Body of pancreas (tissue), 4 donors: ENCODE results near the gene SYCN. TPM values are rescaled to one million over a fixed set of nuclear protein-coding genes. Genes with fewer than 3 reads are reported as not detected.

Experiments
- ATAC-seq: fragments of 150-250 bp; one replicate; pipeline ENCODE4 v1.9.1; 2016
- DNase-seq, 4 donors: peaks; one replicate each; pipeline ENCODE4 v3.0.0-alpha.2; 2019
- H3K27ac ChIP-seq, 4 donors: fragments of 200-600 bp; sonication (generic); 1 replicate in 3 of 4; 2 replicates in 1 of 4; pipeline versions ENCODE4 v1.5.1 to v1.6.1; 2016 to 2019; ENCODE audit warnings: mild to moderate bottlenecking in 1 of 4, mixed read lengths in 1 of 4, moderate library complexity in 1 of 4
- H3K27me3 ChIP-seq, 2 donors: fragments of 200-600 bp; sonication (generic); one replicate each; pipeline ENCODE4 v1.6.0; 2016; ENCODE audit warnings: mild to moderate bottlenecking in 1 of 2
- H3K36me3 ChIP-seq, 2 donors: fragments of 200-600 bp; sonication (generic); replicated peaks in 1 of 2; 2 replicates each; pipeline ENCODE4 v1.5.1; 2016; ENCODE audit warnings: low read depth in 2 of 2; ENCODE audit not compliant: insufficient read depth in 1 of 2
- H3K4me1 ChIP-seq: fragments of 200-600 bp; sonication (generic); one replicate; pipeline ENCODE4 v1.6.0; 2016
- H3K4me3 ChIP-seq, 2 donors: fragments of 200-600 bp; sonication (generic); 1 replicate in 1 of 2; 2 replicates in 1 of 2; pipeline ENCODE4 v1.5.1; 2016 to 2019
- H3K9me3 ChIP-seq, 3 donors: fragments of 200-600 bp; sonication (generic); 1 replicate in 2 of 3; 2 replicates in 1 of 3; pipeline ENCODE4 v1.5.1; 2016
- CTCF ChIP-seq, 7 experiments: fragments of 450-650 bp in 4 of 7; fragments of 200-600 bp in 3 of 7; sonication (generic) in 3 of 7; IDR thresholded peaks; one replicate each; pipeline ENCODE4 v1.5.1; 2016 to 2019; ENCODE audit warnings: antibody characterized with exemption in 7 of 7
- POLR2A ChIP-seq, 3 donors: fragments of 450-650 bp; IDR thresholded peaks; one replicate each; pipeline ENCODE4 v1.6.1; 2016; ENCODE audit warnings: antibody characterized with exemption in 3 of 3, mild to moderate bottlenecking in 2 of 3
- whole genome bisulfite sequencing, 2 donors: methylation state at CpG; one replicate each; pipeline ENCODE4 v1.1.5; 2017; 5-methylcytosine and 5-hydroxymethylcytosine counted together
- intact Hi-C: fragments of 100-400 bp; cut with DNase I; formaldehyde crosslinking; loops from one replicate; pipeline ENCODE4 v1.15.1; 2023
- total RNA-seq, 2 donors: library from RNA; depleted of rRNA; stranded (reverse); fragments of >200 nt; gene quantifications; one replicate each; pipeline ENCODE4 v1.1.0, GENCODE V29; 2016

Gene SYCN
- total RNA-seq, 2 donors from 2014 or later = 2,614 to 5,793 TPM

DNA sequence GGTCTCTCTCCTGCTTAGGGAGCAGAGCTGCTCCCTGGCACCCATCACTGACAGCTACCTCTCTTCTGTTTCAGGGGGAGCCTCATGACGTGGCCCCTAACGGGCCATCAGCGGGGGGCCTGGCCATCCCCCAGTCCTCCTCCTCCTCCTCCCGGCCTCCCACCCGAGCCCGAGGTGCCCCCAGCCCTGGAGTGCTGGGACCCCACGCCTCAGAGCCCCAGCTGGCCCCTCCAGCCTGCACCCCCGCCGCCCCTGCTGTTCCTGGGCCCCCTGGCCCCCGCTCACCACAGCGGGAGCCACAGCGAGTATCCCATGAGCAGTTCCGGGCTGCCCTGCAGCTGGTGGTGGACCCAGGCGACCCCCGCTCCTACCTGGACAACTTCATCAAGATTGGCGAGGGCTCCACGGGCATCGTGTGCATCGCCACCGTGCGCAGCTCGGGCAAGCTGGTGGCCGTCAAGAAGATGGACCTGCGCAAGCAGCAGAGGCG, 30.5 kb downstream of the SYCN start:
- ATAC-seq = no peak
- no peak for DNase-seq
- 86 to 95% methylated on average over 14 to 25 of the region's 25 CpGs for WGBS, 2 donors
- intact Hi-C loops = no loop called here
- H3K4me3 ChIP-seq = no peak overlapping the region
- H3K27me3 ChIP-seq = no peaks in the 10 kb centered on the region
- TF ChIP-seq CTCF (IDR thresholded peaks at IDR 0.05) (no peak), POLR2A (IDR thresholded peaks at IDR 0.05) (no peak)
- no peak overlapping the region for H3K27ac ChIP-seq
- H3K4me1 ChIP-seq = peaks cover 2% of the 10 kb centered on the region
- H3K36me3 ChIP-seq = peaks cover 5 to 27% of the 10 kb centered on the region in 2 donors
- H3K9me3 ChIP-seq = no peaks in the 10 kb centered on the region

- no peak overlapping the region for H3K27ac ChIP-seq
- H3K4me3 ChIP-seq = no peak overlapping the region
- H3K36me3 ChIP-seq = peaks cover 3 to 23% of the 10 kb centered on the region in 2 donors
- intact Hi-C loops = no loop called here
- peaks cover 9% of the 10 kb centered on the region for H3K4me1 ChIP-seq
- 92 to 98% methylated on average over 10 to 45 of the region's 45 CpGs for WGBS, 2 donors
- no peak for DNase-seq
- no peak for ATAC-seq
- H3K27me3 ChIP-seq = no peaks in the 10 kb centered on the region
- TF ChIP-seq CTCF (IDR thresholded peaks at IDR 0.05) (no peak), POLR2A (IDR thresholded peaks at IDR 0.05) (no peak)
- no peaks in the 10 kb centered on the region for H3K9me3 ChIP-seq
Measured at GRCh38 chr19:39172700-39173501, 31.2 kb downstream of the SYCN start.

GRCh38 chr19:39171479-39172465, 32.3 kb downstream of the SYCN start:
- Histone ChIP-seq H3K36me3 (peaks cover 0 to 18% of the 10 kb centered on the region in 2 donors), H3K4me3 (no peak overlapping the region), H3K27ac (no peak overlapping the region), H3K4me1 (peaks cover 20% of the 10 kb centered on the region), H3K27me3 (no peaks in the 10 kb centered on the region), H3K9me3 (no peaks in the 10 kb centered on the region)
- DNase-seq (no peak), ATAC-seq (no peak)
- no peak for TF ChIP-seq CTCF (IDR thresholded peaks at IDR 0.05)
- no peak for TF ChIP-seq POLR2A (IDR thresholded peaks at IDR 0.05)
- 81 to 88% methylated on average over 13 to 27 of the region's 27 CpGs for WGBS, 2 donors
- intact Hi-C loops = no loop called here

GRCh38 chr19:39170386-39171231, 33.5 kb downstream of the SYCN start:
- no peaks in the 10 kb centered on the region for H3K27me3 ChIP-seq
- intact Hi-C loops = no loop called here
- H3K36me3 ChIP-seq = peaks cover 0 to 16% of the 10 kb centered on the region in 2 donors
- H3K4me3 ChIP-seq = no peak overlapping the region
- H3K9me3 ChIP-seq = no peaks in the 10 kb centered on the region
- 79 to 83% methylated on average over 5 to 14 of the region's 17 CpGs for WGBS, 2 donors
- ATAC-seq (no peak), DNase-seq (no peak)
- TF ChIP-seq CTCF (IDR thresholded peaks at IDR 0.05) (no peak), POLR2A (IDR thresholded peaks at IDR 0.05) (no peak)
- peaks cover 32% of the 10 kb centered on the region for H3K4me1 ChIP-seq
- no peak overlapping the region for H3K27ac ChIP-seq
